B cell (primary cell): Measurements from ENCODE around the gene SLC6A2. TPM values are rescaled to one million over a fixed set of nuclear protein-coding genes. Genes with fewer than 3 reads are reported as not detected.

ENCODE experiments used
- ATAC-seq: fragments of 200-7000 bp; cut with Tn5 transposase; one replicate; pipeline ENCODE4 v1.10.0; 2021; ENCODE audit warnings: low read depth, mild to moderate bottlenecking, moderate number of reproducible peaks, moderate library complexity
- CTCF ChIA-PET: fragments of 350-600 bp; sonication (Branson Sonifier 250); formaldehyde crosslinking; loops from one replicate; lab custom pipeline; 2021; ENCODE audit warnings: antibody characterized with exemption, inconsistent platforms; lab: Charles Lee
- POLR2A ChIA-PET: fragments of 350-600 bp; sonication (Branson Sonifier 250); formaldehyde crosslinking; loops from one replicate; lab custom pipeline; 2021; ENCODE audit warnings: antibody characterized with exemption; lab: Charles Lee
- DNase-seq: peaks from one replicate; pipeline ENCODE4 v3.0.0; 2013
- H2AFZ ChIP-seq: 2 replicates; pipeline ENCODE4 v1.6.1; 2012; ENCODE audit warnings: mild to moderate bottlenecking, low read depth, low read length; ENCODE audit not compliant: insufficient read depth, poor library complexity, severe bottlenecking
- H3K27ac ChIP-seq, 2 donors: 1 replicate in 1 of 2; 2 replicates in 1 of 2; pipeline ENCODE4 v1.5.1; 2012 to 2013; ENCODE audit warnings: low read length in 2 of 2, mild to moderate bottlenecking in 2 of 2, moderate library complexity in 1 of 2
- H3K27me3 ChIP-seq, 4 experiments: fragments of 200-600 bp in 1 of 4; sonication (generic) in 1 of 4; replicated peaks in 1 of 4; 1 replicate in 2 of 4; 2 replicates in 2 of 4; pipeline versions ENCODE4 v1.6.1 to v1.7.0; 2013 to 2016; ENCODE audit warnings: low read length in 3 of 4, mild to moderate bottlenecking in 2 of 4, mixed read lengths in 1 of 4, moderate library complexity in 1 of 4; ENCODE audit not compliant: insufficient read depth in 4 of 4, control insufficient read depth in 3 of 4; ENCODE audit errors: control extremely low read depth in 1 of 4
- H3K36me3 ChIP-seq, 2 experiments: replicated peaks in 1 of 2; 1 replicate in 1 of 2; 2 replicates in 1 of 2; pipeline versions ENCODE4 v1.6.1 to v1.7.1; 2013; ENCODE audit warnings: low read length in 1 of 2; ENCODE audit not compliant: insufficient read depth in 2 of 2, control insufficient read depth in 1 of 2; ENCODE audit errors: control extremely low read depth in 1 of 2, extremely low read depth in 1 of 2
- H3K4me1 ChIP-seq, 2 donors: fragments of 200-600 bp in 1 of 2; sonication (generic) in 1 of 2; 1 replicate in 1 of 2; 2 replicates in 1 of 2; pipeline versions ENCODE4 v1.5.1 to v1.6.1; 2013 to 2017; ENCODE audit warnings: low read length in 2 of 2; ENCODE audit not compliant: control insufficient read depth in 2 of 2, insufficient read depth in 2 of 2
- H3K4me2 ChIP-seq: replicated peaks from 2 replicates; pipeline ENCODE3; 2012; ENCODE audit warnings: mild to moderate bottlenecking, low read depth, low read length; ENCODE audit not compliant: poor library complexity, severe bottlenecking
- H3K4me3 ChIP-seq, 5 experiments: fragments of 200-600 bp in 1 of 5; sonication (generic) in 1 of 5; 1 replicate in 3 of 5; 2 replicates in 2 of 5; pipeline versions ENCODE4 v1.5.1 to v1.7.0; 2011 to 2016; ENCODE audit warnings: low read length in 4 of 5, mild to moderate bottlenecking in 4 of 5, low read depth in 2 of 5, control low read depth in 1 of 5, moderate library complexity in 1 of 5; ENCODE audit not compliant: insufficient read depth in 1 of 5; ENCODE audit errors: control extremely low read depth in 1 of 5, extremely low read depth in 1 of 5
- H3K79me2 ChIP-seq: fragments of 200-600 bp; sonication (generic); one replicate; pipeline ENCODE4 v1.6.0; 2016; ENCODE audit warnings: low read length; ENCODE audit not compliant: control insufficient read depth, insufficient read depth
- H3K9ac ChIP-seq: fragments of 200-600 bp; sonication (generic); 2 replicates; pipeline ENCODE4 v1.6.1; 2017; ENCODE audit warnings: mild to moderate bottlenecking, low read length, moderate library complexity
- H3K9me3 ChIP-seq, 3 donors: one replicate each; pipeline versions ENCODE4 v1.6.1 to v1.7.1; 2013; ENCODE audit warnings: low read length in 2 of 3; ENCODE audit not compliant: control insufficient read depth in 2 of 3, insufficient read depth in 1 of 3; ENCODE audit errors: control extremely low read depth in 1 of 3
- H4K20me1 ChIP-seq: 2 replicates; pipeline ENCODE4 v1.6.0; 2012; ENCODE audit warnings: mild to moderate bottlenecking, low read length; ENCODE audit not compliant: insufficient read depth, control insufficient read depth, poor library complexity, severe bottlenecking
- H3K27ac Mint-ChIP-seq: one replicate; pipeline ENCODE4 v1.8.0; 2021; ENCODE audit warnings: mixed read lengths
- H3K27me3 Mint-ChIP-seq: one replicate; pipeline ENCODE4 v1.8.0; 2021; ENCODE audit warnings: mixed read lengths
- H3K4me1 Mint-ChIP-seq: one replicate; pipeline ENCODE4 v1.8.0; 2021; ENCODE audit warnings: mixed read lengths
- H3K4me3 Mint-ChIP-seq: one replicate; pipeline ENCODE4 v1.8.0; 2021; ENCODE audit warnings: mixed read lengths
- H3K9me3 Mint-ChIP-seq: one replicate; pipeline ENCODE4 v1.8.0; 2022; ENCODE audit warnings: mixed read lengths; ENCODE audit not compliant: insufficient read depth
- EZH2 ChIP-seq: IDR thresholded peaks from 2 replicates; pipeline ENCODE4 v1.6.1; 2012; ENCODE audit warnings: borderline replicate concordance, low read depth, mild to moderate bottlenecking, moderate library complexity, low read length; ENCODE audit not compliant: insufficient read depth, poor library complexity, severe bottlenecking
- WGBS: methylation state at CpG from one replicate; pipeline ENCODE4 v1.1.5; 2013; ENCODE audit warnings: missing lambda C conversion rate; ENCODE audit not compliant: insufficient coverage; 5-methylcytosine and 5-hydroxymethylcytosine counted together
- intact Hi-C: fragments of 100-400 bp; cut with micrococcal nuclease; formaldehyde crosslinking; loops from one replicate; pipeline ENCODE4 v1.10.0; 2022
- polyA plus RNA-seq: library from polyadenylated mRNA; depleted of rRNA; stranded (reverse); fragments of >200 nt; gene quantifications from 2 replicates; pipeline ENCODE4 v1.2.3, GENCODE V29; 2012
- total RNA-seq, 2 donors: library from RNA; stranded (reverse); fragments of 120-200 nt in 1 of 2; gene quantifications; 1 replicate in 1 of 2; 2 replicates in 1 of 2; pipeline versions ENCODE4 v1.2.3 to v1.2.4, GENCODE V29; 2013 to 2022
- TF ChIP-seq, protein P1 (sequence below): fragments of 200-600 bp; IDR thresholded peaks from one replicate; pipeline ENCODE4 v1.8.0; 2022; ENCODE audit warnings: antibody characterized with exemption, mild to moderate bottlenecking

SLC6A2 gene
- total and polyA plus RNA-seq, 2 donors (not counting 1 experiment from before 2014, with no cell fraction given): not detected

DNA sequence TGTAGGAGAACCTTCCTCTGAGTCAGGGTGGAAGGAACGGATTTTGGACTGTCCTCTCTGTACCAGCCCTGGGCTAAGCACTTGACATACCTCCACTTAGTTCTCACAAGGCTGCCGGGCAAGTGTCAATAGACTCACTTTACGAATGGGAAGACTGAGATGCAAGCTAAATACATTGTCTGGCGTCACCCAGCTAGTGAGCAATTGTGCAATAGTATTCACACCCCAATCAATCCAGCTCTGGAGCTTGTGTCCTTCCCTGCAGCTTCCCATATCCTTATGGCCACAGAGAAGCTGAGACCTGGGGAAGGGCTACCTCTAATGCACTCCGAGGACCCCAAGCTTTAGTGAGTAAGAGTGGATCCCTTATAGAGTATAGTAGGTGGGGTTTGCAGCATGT lies 39.8 kb downstream of the SLC6A2 start:
- H3K27me3 Mint-ChIP-seq: no peaks in the 10 kb centered on the region
- Histone ChIP-seq H4K20me1 (no peaks in the 10 kb centered on the region), H3K27ac (no peak overlapping the region), H3K4me1 (no peaks in the 10 kb centered on the region), H3K4me2 (no peak overlapping the region), H3K36me3 (no peaks in the 10 kb centered on the region), H3K27me3 (no peaks in the 10 kb centered on the region), H2AFZ (no peak overlapping the region), H3K9ac (no peak overlapping the region), H3K9me3 (no peaks in the 10 kb centered on the region), H3K79me2 (no peaks in the 10 kb centered on the region), H3K4me3 (no peak overlapping the region)
- intact Hi-C loops: no loop called here
- ChIA-PET CTCF (no interaction called here), POLR2A (no interaction called here)
- no peak overlapping the region for H3K27ac Mint-ChIP-seq
- TF ChIP-seq EZH2: no peak
- TF ChIP-seq, protein P1, sequence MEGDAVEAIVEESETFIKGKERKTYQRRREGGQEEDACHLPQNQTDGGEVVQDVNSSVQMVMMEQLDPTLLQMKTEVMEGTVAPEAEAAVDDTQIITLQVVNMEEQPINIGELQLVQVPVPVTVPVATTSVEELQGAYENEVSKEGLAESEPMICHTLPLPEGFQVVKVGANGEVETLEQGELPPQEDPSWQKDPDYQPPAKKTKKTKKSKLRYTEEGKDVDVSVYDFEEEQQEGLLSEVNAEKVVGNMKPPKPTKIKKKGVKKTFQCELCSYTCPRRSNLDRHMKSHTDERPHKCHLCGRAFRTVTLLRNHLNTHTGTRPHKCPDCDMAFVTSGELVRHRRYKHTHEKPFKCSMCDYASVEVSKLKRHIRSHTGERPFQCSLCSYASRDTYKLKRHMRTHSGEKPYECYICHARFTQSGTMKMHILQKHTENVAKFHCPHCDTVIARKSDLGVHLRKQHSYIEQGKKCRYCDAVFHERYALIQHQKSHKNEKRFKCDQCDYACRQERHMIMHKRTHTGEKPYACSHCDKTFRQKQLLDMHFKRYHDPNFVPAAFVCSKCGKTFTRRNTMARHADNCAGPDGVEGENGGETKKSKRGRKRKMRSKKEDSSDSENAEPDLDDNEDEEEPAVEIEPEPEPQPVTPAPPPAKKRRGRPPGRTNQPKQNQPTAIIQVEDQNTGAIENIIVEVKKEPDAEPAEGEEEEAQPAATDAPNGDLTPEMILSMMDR: no peak
- no peaks in the 10 kb centered on the region for H3K9me3 Mint-ChIP-seq
- DNase-seq: no peak
- 93% methylated on average over 4 of the region's 5 CpGs for WGBS
- no peaks in the 10 kb centered on the region for H3K4me1 Mint-ChIP-seq
- no peak overlapping the region for H3K4me3 Mint-ChIP-seq
- ATAC-seq: no peak

DNA sequence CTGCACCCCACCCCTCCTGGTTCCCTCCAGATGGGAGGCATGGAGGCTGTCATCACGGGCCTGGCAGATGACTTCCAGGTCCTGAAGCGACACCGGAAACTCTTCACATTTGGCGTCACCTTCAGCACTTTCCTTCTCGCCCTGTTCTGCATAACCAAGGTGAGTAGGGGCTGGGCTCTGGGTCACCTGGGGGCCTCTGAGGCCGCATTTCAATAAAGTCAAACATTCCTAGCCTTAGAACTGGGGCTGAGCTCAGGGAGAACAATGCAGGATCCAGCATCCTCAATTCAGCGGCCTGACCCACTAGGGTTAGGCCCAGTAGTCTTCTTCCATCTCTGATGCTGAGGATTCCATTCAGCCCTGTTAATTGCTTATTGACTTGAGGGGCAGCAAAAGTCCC lies 42.1 kb downstream of the SLC6A2 start:
- intact Hi-C loops: no loop called here
- H3K27me3 ChIP-seq: no peaks in the 10 kb centered on the region
- H3K27ac ChIP-seq: no peak overlapping the region
- Mint-ChIP-seq H3K4me3 (no peak overlapping the region), H3K27ac (no peak overlapping the region), H3K27me3 (peaks cover 2% of the 10 kb centered on the region), H3K4me1 (no peaks in the 10 kb centered on the region), H3K9me3 (no peaks in the 10 kb centered on the region)
- ATAC-seq (no peak), DNase-seq (no peak)
- H2AFZ ChIP-seq: no peak overlapping the region
- ChIA-PET CTCF (no interaction called here), POLR2A (no interaction called here)
- H3K4me1 ChIP-seq: no peaks in the 10 kb centered on the region
- H3K79me2 ChIP-seq: no peaks in the 10 kb centered on the region
- no peaks in the 10 kb centered on the region for H3K36me3 ChIP-seq
- no peak overlapping the region for H3K4me3 ChIP-seq
- TF ChIP-seq, protein P1: no peak
- no peak for TF ChIP-seq EZH2
- no peak overlapping the region for H3K9ac ChIP-seq
- no peak overlapping the region for H3K4me2 ChIP-seq
- H4K20me1 ChIP-seq: no peaks in the 10 kb centered on the region
- 84% methylated on average over 7 of the region's 7 CpGs for WGBS
- no peaks in the 10 kb centered on the region for H3K9me3 ChIP-seq
